HEK293 (cell line): Measurements from ENCODE around the gene UBE2D1.

Experiments
- HOXA7 ChIP-seq: sonication (generic); formaldehyde crosslinking; IDR thresholded peaks from 2 replicates; pipeline ENCODE4 v1.8.1; 2022; ENCODE audit warnings: missing genetic modification reagents, borderline replicate concordance
- TF ChIP-seq, protein P1 (sequence below): fragments of 450-650 bp; formaldehyde crosslinking; IDR thresholded peaks from 2 replicates; pipeline ENCODE4 v1.5.1; 2016; ENCODE audit warnings: missing biosample characterization, missing genetic modification characterization

GRCh38 chr10:58328233-58328632 lies 6.6 kb upstream of the UBE2D1 start:
- TF ChIP-seq, protein P1, sequence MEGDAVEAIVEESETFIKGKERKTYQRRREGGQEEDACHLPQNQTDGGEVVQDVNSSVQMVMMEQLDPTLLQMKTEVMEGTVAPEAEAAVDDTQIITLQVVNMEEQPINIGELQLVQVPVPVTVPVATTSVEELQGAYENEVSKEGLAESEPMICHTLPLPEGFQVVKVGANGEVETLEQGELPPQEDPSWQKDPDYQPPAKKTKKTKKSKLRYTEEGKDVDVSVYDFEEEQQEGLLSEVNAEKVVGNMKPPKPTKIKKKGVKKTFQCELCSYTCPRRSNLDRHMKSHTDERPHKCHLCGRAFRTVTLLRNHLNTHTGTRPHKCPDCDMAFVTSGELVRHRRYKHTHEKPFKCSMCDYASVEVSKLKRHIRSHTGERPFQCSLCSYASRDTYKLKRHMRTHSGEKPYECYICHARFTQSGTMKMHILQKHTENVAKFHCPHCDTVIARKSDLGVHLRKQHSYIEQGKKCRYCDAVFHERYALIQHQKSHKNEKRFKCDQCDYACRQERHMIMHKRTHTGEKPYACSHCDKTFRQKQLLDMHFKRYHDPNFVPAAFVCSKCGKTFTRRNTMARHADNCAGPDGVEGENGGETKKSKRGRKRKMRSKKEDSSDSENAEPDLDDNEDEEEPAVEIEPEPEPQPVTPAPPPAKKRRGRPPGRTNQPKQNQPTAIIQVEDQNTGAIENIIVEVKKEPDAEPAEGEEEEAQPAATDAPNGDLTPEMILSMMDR, result no peak
- TF ChIP-seq HOXA7 (CRISPR knock-in tag), result no peak
